WTC11 (cell line): ENCODE measurements around the gene KLHL8. TPM values are rescaled to one million over a fixed set of nuclear protein-coding genes. Genes with fewer than 3 reads are reported as not detected.
"Not testable (repeated sequence)": the region's sequence is repeated elsewhere in the genome, so short reads cannot be mapped to it uniquely, and the experiment has no call there.

Experiments
- ATAC-seq: fragments of 200-7000 bp; cut with Tn5 transposase; 2 replicates; pipeline ENCODE4 v1.10.0; 2021; ENCODE audit warnings: mild to moderate bottlenecking, moderate library complexity
- CTCF ChIA-PET: fragments of 300-600 bp; sonication (Branson Sonifier 250); formaldehyde crosslinking; loops from one replicate; lab custom pipeline; 2021; ENCODE audit warnings: antibody characterized with exemption; lab: Charles Lee
- POLR2A ChIA-PET: fragments of 350-600 bp; sonication (Branson Sonifier 250); formaldehyde crosslinking; loops from one replicate; lab custom pipeline; 2021; ENCODE audit warnings: antibody characterized with exemption; lab: Charles Lee
- DNase-seq: peaks from one replicate; pipeline ENCODE4 v3.0.0; 2021; ENCODE audit warnings: low spot score
- H3K27ac Mint-ChIP-seq: 2 replicates; pipeline ENCODE4 v1.8.0; 2021; ENCODE audit warnings: mixed read lengths
- H3K27me3 Mint-ChIP-seq: 2 replicates; pipeline ENCODE4 v1.8.0; 2021; ENCODE audit warnings: low read depth, mild to moderate bottlenecking, moderate library complexity, mixed read lengths
- H3K36me3 Mint-ChIP-seq: 2 replicates; pipeline ENCODE4 v1.8.0; 2021; ENCODE audit warnings: mixed read lengths
- H3K4me1 Mint-ChIP-seq: 2 replicates; pipeline ENCODE4 v1.8.0; 2022; ENCODE audit warnings: mixed read lengths
- H3K4me3 Mint-ChIP-seq: 2 replicates; pipeline ENCODE4 v1.8.0; 2021; ENCODE audit warnings: mild to moderate bottlenecking, moderate library complexity, mixed read lengths
- H3K9me3 Mint-ChIP-seq: 2 replicates; pipeline ENCODE4 v1.8.0; 2021; ENCODE audit warnings: mixed read lengths
- ATF1 ChIP-seq: sonication (generic); formaldehyde crosslinking; IDR thresholded peaks from 2 replicates; pipeline ENCODE4 v1.8.1; 2023; ENCODE audit warnings: mild to moderate bottlenecking, moderate library complexity, missing genetic modification reagents
- CREM ChIP-seq: sonication (generic); formaldehyde crosslinking; IDR thresholded peaks from 2 replicates; pipeline ENCODE4 v1.8.1; 2022; ENCODE audit warnings: mild to moderate bottlenecking, missing genetic modification reagents, moderate library complexity
- ESRRA ChIP-seq: sonication (generic); formaldehyde crosslinking; IDR thresholded peaks from 2 replicates; pipeline ENCODE4 v1.8.1; 2022; ENCODE audit warnings: mild to moderate bottlenecking, missing genetic modification reagents, borderline replicate concordance
- FOXJ3 ChIP-seq: sonication (generic); formaldehyde crosslinking; IDR thresholded peaks from 2 replicates; pipeline ENCODE4 v1.9.0; 2021; ENCODE audit warnings: missing genetic modification reagents, mild to moderate bottlenecking, borderline replicate concordance
- GABPB1 ChIP-seq: sonication (generic); formaldehyde crosslinking; IDR thresholded peaks from 2 replicates; pipeline ENCODE4 v1.8.1; 2023; ENCODE audit warnings: mild to moderate bottlenecking, missing genetic modification reagents
- GTF2I ChIP-seq: fragments of 250-450 bp; sonication (Bioruptor Pico); conservative IDR thresholded peaks from 2 replicates; pipeline ENCODE4 v1.4.0; 2021; ENCODE audit warnings: mild to moderate bottlenecking
- JAZF1 ChIP-seq: fragments of 250-450 bp; sonication (Bioruptor Pico); IDR thresholded peaks from 2 replicates; pipeline ENCODE4 v1.9.0; 2021; ENCODE audit warnings: moderate library complexity, mild to moderate bottlenecking, inconsistent platforms
- MYBL2 ChIP-seq: sonication (generic); formaldehyde crosslinking; IDR thresholded peaks from 2 replicates; pipeline ENCODE4 v1.8.1; 2023; ENCODE audit warnings: mild to moderate bottlenecking, moderate library complexity, missing genetic modification reagents
- PREB ChIP-seq: sonication (generic); formaldehyde crosslinking; IDR thresholded peaks from 2 replicates; pipeline ENCODE4 v1.8.1; 2022; ENCODE audit warnings: mild to moderate bottlenecking, missing genetic modification reagents, moderate library complexity, borderline replicate concordance
- PRRX2 ChIP-seq: fragments of 250-450 bp; sonication (Bioruptor Pico); IDR thresholded peaks from 2 replicates; pipeline ENCODE4 v1.8.0; 2021; ENCODE audit warnings: mild to moderate bottlenecking
- SMAD3 ChIP-seq: sonication (generic); formaldehyde crosslinking; IDR thresholded peaks from 2 replicates; pipeline ENCODE4 v1.8.0; 2022; ENCODE audit warnings: missing genetic modification reagents, mild to moderate bottlenecking, borderline replicate concordance
- SOX15 ChIP-seq: fragments of 250-450 bp; sonication (Bioruptor Pico); IDR thresholded peaks from 2 replicates; pipeline ENCODE4 v1.9.0; 2021; ENCODE audit warnings: mild to moderate bottlenecking
- ZNF138 ChIP-seq: sonication (generic); formaldehyde crosslinking; conservative IDR thresholded peaks from 2 replicates; pipeline ENCODE4 v1.8.1; 2022; ENCODE audit warnings: mild to moderate bottlenecking, moderate library complexity, missing genetic modification reagents
- ZNF232 ChIP-seq: sonication (generic); formaldehyde crosslinking; IDR thresholded peaks from 2 replicates; pipeline ENCODE4 v1.8.0; 2022; ENCODE audit warnings: mild to moderate bottlenecking, missing genetic modification reagents
- ZNF263 ChIP-seq: sonication (generic); formaldehyde crosslinking; IDR thresholded peaks from 2 replicates; pipeline ENCODE4 v1.8.1; 2022; ENCODE audit warnings: low read depth, mild to moderate bottlenecking, moderate library complexity, missing genetic modification reagents
- ZNF416 ChIP-seq: fragments of 250-450 bp; sonication (Bioruptor Pico); IDR thresholded peaks from 2 replicates; pipeline ENCODE4 v1.9.0; 2021; ENCODE audit warnings: mild to moderate bottlenecking, inconsistent platforms
- total RNA-seq: library from RNA; stranded (reverse); gene quantifications from 3 replicates; pipeline ENCODE4 v1.2.3, GENCODE V29; 2021
- TF ChIP-seq, protein P1 (sequence below): sonication (generic); formaldehyde crosslinking; IDR thresholded peaks from 2 replicates; pipeline ENCODE4 v1.8.1; 2022; ENCODE audit warnings: mild to moderate bottlenecking, moderate library complexity, missing genetic modification reagents
- TF ChIP-seq, protein P2 (sequence below): sonication (generic); formaldehyde crosslinking; IDR thresholded peaks from 2 replicates; pipeline ENCODE4 v1.8.0; 2022; ENCODE audit warnings: mild to moderate bottlenecking, missing genetic modification reagents
- TF ChIP-seq, protein P3 (sequence below): fragments of 250-450 bp; sonication (Bioruptor Pico); IDR thresholded peaks from 2 replicates; pipeline ENCODE4 v1.8.0; 2021; ENCODE audit warnings: mild to moderate bottlenecking

KLHL8 gene
- total RNA-seq, 1 experiment from 2014 or later: 7.3 TPM

- H3K27ac Mint-ChIP-seq: peak overlapping the region; percentile 87
- peak overlapping the region; percentile 90 for H3K4me3 Mint-ChIP-seq
- H3K9me3 Mint-ChIP-seq: no peaks in the 10 kb centered on the region
- no peak for TF ChIP-seq JAZF1 (CRISPR knock-in tag)
- no peak for TF ChIP-seq FOXJ3 (CRISPR knock-in tag)
- TF ChIP-seq CREM (CRISPR knock-in tag): 0 out of 2 replicates have a peak, but pooled peaks have one; percentile 67
- TF ChIP-seq, protein P1, sequence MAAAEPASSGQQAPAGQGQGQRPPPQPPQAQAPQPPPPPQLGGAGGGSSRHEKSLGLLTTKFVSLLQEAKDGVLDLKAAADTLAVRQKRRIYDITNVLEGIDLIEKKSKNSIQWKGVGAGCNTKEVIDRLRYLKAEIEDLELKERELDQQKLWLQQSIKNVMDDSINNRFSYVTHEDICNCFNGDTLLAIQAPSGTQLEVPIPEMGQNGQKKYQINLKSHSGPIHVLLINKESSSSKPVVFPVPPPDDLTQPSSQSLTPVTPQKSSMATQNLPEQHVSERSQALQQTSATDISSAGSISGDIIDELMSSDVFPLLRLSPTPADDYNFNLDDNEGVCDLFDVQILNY (CRISPR knock-in tag): 0 out of 2 replicates have a peak, but pooled peaks have one; percentile 39
- TF ChIP-seq, protein P2, sequence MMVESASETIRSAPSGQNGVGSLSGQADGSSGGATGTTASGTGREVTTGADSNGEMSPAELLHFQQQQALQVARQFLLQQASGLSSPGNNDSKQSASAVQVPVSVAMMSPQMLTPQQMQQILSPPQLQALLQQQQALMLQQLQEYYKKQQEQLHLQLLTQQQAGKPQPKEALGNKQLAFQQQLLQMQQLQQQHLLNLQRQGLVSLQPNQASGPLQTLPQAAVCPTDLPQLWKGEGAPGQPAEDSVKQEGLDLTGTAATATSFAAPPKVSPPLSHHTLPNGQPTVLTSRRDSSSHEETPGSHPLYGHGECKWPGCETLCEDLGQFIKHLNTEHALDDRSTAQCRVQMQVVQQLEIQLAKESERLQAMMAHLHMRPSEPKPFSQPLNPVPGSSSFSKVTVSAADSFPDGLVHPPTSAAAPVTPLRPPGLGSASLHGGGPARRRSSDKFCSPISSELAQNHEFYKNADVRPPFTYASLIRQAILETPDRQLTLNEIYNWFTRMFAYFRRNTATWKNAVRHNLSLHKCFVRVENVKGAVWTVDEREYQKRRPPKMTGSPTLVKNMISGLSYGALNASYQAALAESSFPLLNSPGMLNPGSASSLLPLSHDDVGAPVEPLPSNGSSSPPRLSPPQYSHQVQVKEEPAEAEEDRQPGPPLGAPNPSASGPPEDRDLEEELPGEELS (CRISPR knock-in tag): no peak
- ATAC-seq (peak; percentile 8), DNase-seq (peak; percentile 40)
- ChIA-PET POLR2A (interaction anchor here (1.0 to 1.1 kb wide), 2 partner anchors 10 to 285 kb away, joined by 3 read pairs; partner anchors contain the start of gene AFF1), CTCF (interaction anchor here (0.6 to 2.8 kb wide), 10 partner anchors 9 to 834 kb away, joined by 3 to 16 read pairs (median 3); no protein-coding TSS in a partner anchor)
- peaks cover 7% of the 10 kb centered on the region for H3K4me1 Mint-ChIP-seq
- H3K27me3 Mint-ChIP-seq: no peaks in the 10 kb centered on the region
- no peaks in the 10 kb centered on the region for H3K36me3 Mint-ChIP-seq
Observed at GRCh38 chr4:87219632-87220093, 755 bp downstream of the KLHL8 start.

DNA sequence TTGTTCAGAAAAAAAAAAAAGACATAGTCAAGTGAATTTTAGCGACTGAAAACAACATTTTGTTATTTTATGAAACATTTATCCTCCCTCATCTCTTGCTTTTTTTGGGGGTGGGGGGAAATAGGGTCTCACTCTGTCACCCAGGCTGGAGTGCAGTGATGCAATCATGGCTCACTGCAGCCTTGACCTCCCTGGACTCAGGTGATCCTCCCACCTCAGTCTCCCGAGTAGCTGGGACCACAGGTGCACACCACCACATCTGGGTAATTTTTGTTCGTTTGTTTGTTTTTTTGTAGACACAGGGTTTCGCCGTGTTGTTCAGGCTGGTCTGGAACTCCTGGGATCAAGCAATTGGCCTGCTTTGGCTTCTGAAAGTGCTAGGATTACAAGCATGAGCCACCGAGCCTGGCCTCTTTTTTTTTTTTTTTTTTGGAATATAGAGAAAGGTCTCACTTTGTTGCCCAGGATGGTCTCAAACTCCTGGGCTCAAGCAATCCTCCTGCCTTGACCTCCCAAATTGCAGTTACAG, 3.1 kb downstream of the KLHL8 start:
- H3K9me3 Mint-ChIP-seq, DNase-seq, H3K4me1 Mint-ChIP-seq, H3K27me3 Mint-ChIP-seq, ATAC-seq, H3K36me3 Mint-ChIP-seq, H3K27ac Mint-ChIP-seq, H3K4me3 Mint-ChIP-seq, POLR2A ChIA-PET: not testable (repeated sequence)
- peak; percentile 42; the same call in 1 of the 2 replicates for TF ChIP-seq GABPB1
- CTCF ChIA-PET: interaction anchor here (1.2 kb wide), 1 partner anchor 66 kb away, joined by 3 read pairs; no protein-coding TSS in a partner anchor

- Mint-ChIP-seq H3K9me3 (no peaks in the 10 kb centered on the region), H3K4me3 (no peak overlapping the region), H3K27ac (no peak overlapping the region), H3K27me3 (no peaks in the 10 kb centered on the region), H3K4me1 (peaks cover 7% of the 10 kb centered on the region), H3K36me3 (no peaks in the 10 kb centered on the region)
- CTCF ChIA-PET: interaction anchor here (1.2 kb wide), 1 partner anchor 66 kb away, joined by 3 read pairs; no protein-coding TSS in a partner anchor
- POLR2A ChIA-PET: no interaction called here
- DNase-seq (no peak), ATAC-seq (no peak)
- TF ChIP-seq, protein P3, sequence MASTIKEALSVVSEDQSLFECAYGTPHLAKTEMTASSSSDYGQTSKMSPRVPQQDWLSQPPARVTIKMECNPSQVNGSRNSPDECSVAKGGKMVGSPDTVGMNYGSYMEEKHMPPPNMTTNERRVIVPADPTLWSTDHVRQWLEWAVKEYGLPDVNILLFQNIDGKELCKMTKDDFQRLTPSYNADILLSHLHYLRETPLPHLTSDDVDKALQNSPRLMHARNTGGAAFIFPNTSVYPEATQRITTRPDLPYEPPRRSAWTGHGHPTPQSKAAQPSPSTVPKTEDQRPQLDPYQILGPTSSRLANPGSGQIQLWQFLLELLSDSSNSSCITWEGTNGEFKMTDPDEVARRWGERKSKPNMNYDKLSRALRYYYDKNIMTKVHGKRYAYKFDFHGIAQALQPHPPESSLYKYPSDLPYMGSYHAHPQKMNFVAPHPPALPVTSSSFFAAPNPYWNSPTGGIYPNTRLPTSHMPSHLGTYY (CRISPR knock-in tag): no peak
- TF ChIP-seq, protein P2 (CRISPR knock-in tag): no peak
- no peak for TF ChIP-seq ZNF416 (CRISPR knock-in tag)
- no peak for TF ChIP-seq SMAD3 (CRISPR knock-in tag)
- no peak for TF ChIP-seq ATF1 (CRISPR knock-in tag)
- TF ChIP-seq JAZF1 (CRISPR knock-in tag): no peak
- no peak for TF ChIP-seq PRRX2
- TF ChIP-seq ZNF263 (CRISPR knock-in tag): no peak
- no peak for TF ChIP-seq SOX15 (CRISPR knock-in tag)
- TF ChIP-seq PREB (CRISPR knock-in tag): no peak
- no peak for TF ChIP-seq MYBL2 (CRISPR knock-in tag)
- no peak for TF ChIP-seq GTF2I
- no peak for TF ChIP-seq ZNF138
- TF ChIP-seq ESRRA (CRISPR knock-in tag): no peak
- no peak for TF ChIP-seq ZNF232 (CRISPR knock-in tag)
Observed at GRCh38 chr4:87216469-87216868, 3.9 kb downstream of the KLHL8 start.
